ENCODE measurements around the gene VAMP8. TPM values are rescaled to one million over a fixed set of nuclear protein-coding genes. Genes with fewer than 3 reads are reported as not detected.
"Not testable (repeated sequence)": the region's sequence is repeated elsewhere in the genome, so short reads cannot be mapped to it uniquely, and the experiment has no call there.

VAMP8 gene
- total and polyA plus RNA-seq, 12 donors = 4.9 to 56.8 (median 11.3) TPM

- peak within 1 kb of the TSS; percentile 57 to 94 (median 90) for H3K27ac ChIP-seq
- peak within 1 kb of the TSS; percentile 69 to 98 (median 88) for H3K4me3 ChIP-seq
- peak in 1 of 9 donors; percentile 11 for TF ChIP-seq CTCF (IDR thresholded peaks at IDR 0.05)
- peaks cover 0 to 32% (median 0%) of the 10 kb centered on the region in 9 donors for H3K36me3 ChIP-seq
- H3K9me3 ChIP-seq = no peaks in the 10 kb centered on the region
- no peaks in the 10 kb centered on the region for H3K27me3 ChIP-seq
- DNase-seq (peak; percentile 93), ATAC-seq (peak; percentile 86 to 88 (median 88))
- 6 to 9% methylated on average over 73 of the region's 73 CpGs for WGBS, 2 donors
- intact Hi-C loops (cut with DNase I) = loop anchor here in 2 of 10 donors (5.0 to 10.0 kb wide), 2 partner anchors 47 to 50 kb away; partner anchors contain the start of gene GGCX (in 2 of the 2)
- H3K4me1 ChIP-seq = peaks cover 5 to 63% (median 33%) of the 10 kb centered on the region in 9 donors
Measured at GRCh38 chr2:85611705-85612587, 34.6 kb downstream of the VAMP8 start, which contains the start of gene C2orf68. Gene C2orf68 (minus strand): TSS chr2:85612066. CDS start chr2:85611984, 82 bp downstream.

DNA sequence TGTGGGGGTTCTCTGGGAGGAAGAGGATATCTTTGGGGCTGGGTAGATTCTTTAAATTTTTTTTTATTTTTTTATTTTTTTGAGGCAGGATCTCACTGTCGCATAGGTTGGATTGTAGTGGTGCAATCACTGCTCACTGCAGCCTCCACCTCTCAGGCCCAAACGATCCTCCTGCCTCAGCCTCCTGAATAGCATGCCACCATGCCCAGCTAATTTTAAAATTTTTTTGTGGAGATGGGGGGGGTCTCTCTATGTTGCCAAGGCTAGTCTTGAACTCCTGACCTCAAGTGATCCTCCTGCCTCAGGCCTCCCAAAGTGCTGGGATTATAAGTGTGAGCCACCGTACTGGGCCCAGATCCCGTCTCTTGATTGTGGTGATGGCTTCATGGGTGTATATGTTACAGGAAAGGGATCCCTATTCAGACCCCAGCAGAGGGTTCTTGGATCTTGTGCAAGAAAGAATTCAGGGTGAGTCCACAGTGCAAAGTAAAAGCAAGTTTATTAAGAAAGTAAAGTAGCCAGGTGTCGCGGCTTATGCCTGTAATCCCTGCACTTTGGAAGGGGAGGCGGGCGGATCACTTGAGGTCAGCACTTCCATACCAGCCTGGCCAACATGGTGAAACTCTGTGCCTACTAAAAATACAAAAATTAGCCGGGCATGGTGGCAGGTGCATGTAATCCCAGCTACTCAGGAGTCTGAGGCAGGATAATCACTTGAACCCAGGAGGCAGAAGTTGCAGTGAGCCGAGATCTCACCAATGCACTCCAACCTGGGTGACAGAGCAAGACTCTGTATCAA is 36.5 kb downstream of the VAMP8 start:
- DNase-seq = no peak
- Histone ChIP-seq H3K9me3 (no peaks in the 10 kb centered on the region), H3K4me3 (no peak overlapping the region), H3K4me1 (peaks cover 10 to 60% (median 40%) of the 10 kb centered on the region in 9 donors), H3K27me3 (no peaks in the 10 kb centered on the region), H3K27ac (no peak overlapping the region), H3K36me3 (peaks cover 0 to 27% (median 0%) of the 10 kb centered on the region in 9 donors)
- no peak for ATAC-seq
- WGBS, 2 donors = 91% methylated on average over 10 of the region's 10 CpGs
- TF ChIP-seq CTCF (IDR thresholded peaks at IDR 0.05) = no peak
- intact Hi-C loops (cut with DNase I) = loop anchor here in 2 of 10 donors (5.0 to 10.0 kb wide), 2 partner anchors 49 to 52 kb away; partner anchors contain the start of gene GGCX (in 2 of the 2)

DNA sequence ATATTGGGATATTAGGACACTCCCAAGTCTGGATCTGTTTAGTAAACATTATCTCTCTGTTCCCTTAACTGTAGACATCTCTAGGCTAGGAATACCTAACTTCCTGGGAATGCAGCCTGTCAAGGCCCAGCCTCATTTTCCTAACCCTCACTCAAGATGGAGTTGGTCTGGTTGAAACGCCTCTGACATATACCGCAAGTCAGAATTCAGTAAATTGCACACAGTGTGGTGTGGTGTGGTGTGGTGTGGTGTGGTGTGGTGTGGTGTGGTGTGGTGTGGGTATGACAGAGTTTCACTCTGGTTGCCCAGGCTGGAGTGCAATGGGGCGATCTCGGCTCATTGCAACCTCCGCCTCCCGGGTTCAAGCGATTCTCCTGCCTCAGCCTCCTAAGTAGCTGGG is 37.4 kb downstream of the VAMP8 start:
- H3K9me3 ChIP-seq, H3K27me3 ChIP-seq, ATAC-seq, H3K4me3 ChIP-seq, H3K27ac ChIP-seq, DNase-seq: not testable (repeated sequence)
- Histone ChIP-seq H3K36me3 (peaks cover 0 to 28% (median 0%) of the 10 kb centered on the region in 9 donors), H3K4me1 (peaks cover 10 to 56% (median 40%) of the 10 kb centered on the region in 9 donors)
- intact Hi-C loops (cut with DNase I) = loop anchor here in 2 of 10 donors (5.0 to 10.0 kb wide), 2 partner anchors 50 to 52 kb away; partner anchors contain the start of gene GGCX (in 2 of the 2)
- WGBS, 2 donors = 96 to 98% methylated on average over 7 of the region's 7 CpGs

DNA sequence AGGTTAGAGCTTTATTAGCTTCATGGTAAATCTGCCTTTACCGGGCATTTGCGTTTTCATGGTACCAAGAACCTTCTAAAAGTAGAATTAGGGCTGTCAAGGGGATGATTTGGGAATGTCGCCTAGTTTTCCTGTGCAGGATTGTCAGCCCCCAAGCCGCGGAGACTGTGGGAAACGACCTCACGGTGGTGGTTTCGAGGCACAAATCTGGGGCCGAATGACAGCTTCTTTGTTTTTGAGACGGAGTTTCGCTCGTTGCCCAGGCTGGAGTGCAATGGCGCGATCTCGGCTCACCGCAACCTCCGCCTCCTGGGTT is 38.0 kb downstream of the VAMP8 start:
- intact Hi-C loops (cut with DNase I) = loop anchor here in 1 of 10 donors (10.0 kb wide), 1 partner anchor 51 kb away; the partner anchor contains the start of gene GGCX
- Histone ChIP-seq H3K27me3 (no peaks in the 10 kb centered on the region), H3K36me3 (peaks cover 0 to 30% (median 1%) of the 10 kb centered on the region in 9 donors), H3K9me3 (no peaks in the 10 kb centered on the region), H3K4me3 (peak overlapping the region in 8 of 10 donors; percentile 72 to 100 (median 89)), H3K27ac (peak overlapping the region in 9 of 10 donors; percentile 82 to 95 (median 89)), H3K4me1 (peaks cover 10 to 51% (median 36%) of the 10 kb centered on the region in 9 donors)
- no peak for ATAC-seq
- no peak for DNase-seq
- WGBS, 2 donors = 85 to 90% methylated on average over 17 of the region's 17 CpGs
- no peak for TF ChIP-seq CTCF (IDR thresholded peaks at IDR 0.05)

DNA sequence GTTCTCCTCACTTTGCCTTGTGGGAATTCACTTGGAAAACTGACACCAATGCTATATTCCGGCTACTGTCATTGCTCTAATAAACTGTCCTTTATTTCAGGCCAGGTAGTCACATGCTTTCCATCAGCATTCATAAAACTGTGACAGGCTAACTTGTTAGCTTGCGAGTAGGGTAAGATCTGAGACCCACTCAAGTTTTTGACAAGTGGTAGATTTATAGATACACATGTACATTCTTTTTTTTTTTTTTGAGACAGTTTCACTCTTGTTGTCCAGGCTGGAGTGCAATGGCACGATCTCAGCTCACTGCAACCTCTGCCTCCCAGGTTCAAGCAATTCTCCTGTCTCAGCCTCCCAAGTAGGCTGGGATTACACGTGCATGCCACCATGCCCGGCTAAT is 40.3 kb downstream of the VAMP8 start:
- Histone ChIP-seq H3K4me3 (peak overlapping the region in 4 of 10 donors; percentile 72 to 100 (median 94)), H3K4me1 (peaks cover 10 to 37% (median 22%) of the 10 kb centered on the region in 9 donors), H3K36me3 (peaks cover 0 to 52% (median 19%) of the 10 kb centered on the region in 9 donors)
- not testable (repeated sequence) for H3K27me3 ChIP-seq, H3K9me3 ChIP-seq, DNase-seq, ATAC-seq, H3K27ac ChIP-seq
- intact Hi-C loops (cut with DNase I) = loop anchor here in 2 of 10 donors (2.0 to 10.0 kb wide), 2 partner anchors 53 to 57 kb away; partner anchors contain the start of gene GGCX (in 2 of the 2)
- WGBS, 2 donors = 76 to 80% methylated on average over 5 of the region's 5 CpGs

Measured in heart right ventricle (tissue), 16 donors.